OCI-LY7 (cell line): ENCODE results near the gene UBL4A. TPM values are rescaled to one million over a fixed set of nuclear protein-coding genes. Genes with fewer than 3 reads are reported as not detected.

ENCODE experiments used
- BruUV-seq: library from RNA; stranded (reverse); fragments of 400-500 nt; replicated peaks from 2 replicates; lab custom pipeline; 2021; lab: Mats Ljungman, UMichigan
- CTCF ChIA-PET: fragments of 300-600 bp; sonication (Branson Sonifier 250); formaldehyde crosslinking; loops from one replicate; lab custom pipeline; 2022; ENCODE audit warnings: antibody characterized with exemption; ENCODE audit not compliant: unreplicated experiment; lab: Charles Lee
- POLR2A ChIA-PET: fragments of 300-600 bp; sonication (Branson Sonifier 250); formaldehyde crosslinking; loops from one replicate; lab custom pipeline; 2022; ENCODE audit warnings: antibody characterized with exemption; lab: Charles Lee
- DNase-seq: peaks from one replicate; pipeline ENCODE4 v3.0.0-alpha.2; 2015; ENCODE audit warnings: low spot score
- H2AFZ ChIP-seq: fragments of 200-600 bp; sonication (generic), shearing (Covaris generic); 2 replicates; pipeline ENCODE4 v1.6.1; 2014; ENCODE audit warnings: mild to moderate bottlenecking, antibody characterized with exemption, low read length, moderate library complexity
- H3K27ac ChIP-seq: fragments of 200-600 bp; sonication (generic); 2 replicates; pipeline ENCODE4 v1.5.1; 2014; ENCODE audit warnings: mixed run types, low read depth, mild to moderate bottlenecking, moderate library complexity, low read length, inconsistent platforms; ENCODE audit not compliant: poor library complexity, severe bottlenecking
- H3K36me3 ChIP-seq: fragments of 200-600 bp; sonication (generic); 2 replicates; pipeline ENCODE4 v1.6.1; 2014; ENCODE audit warnings: mild to moderate bottlenecking, antibody characterized with exemption, low read length, moderate library complexity, mixed read lengths; ENCODE audit not compliant: insufficient read depth
- H3K4me1 ChIP-seq: fragments of 200-600 bp; sonication (generic); 2 replicates; pipeline ENCODE4 v1.5.1; 2014; ENCODE audit warnings: mild to moderate bottlenecking, low read length; ENCODE audit not compliant: insufficient read depth, poor library complexity, severe bottlenecking
- H3K4me2 ChIP-seq: fragments of 200-600 bp; sonication (generic); 2 replicates; pipeline ENCODE4 v1.6.1; 2014; ENCODE audit warnings: mild to moderate bottlenecking, low read length
- H3K4me3 ChIP-seq: fragments of 200-600 bp; sonication (generic); 2 replicates; pipeline ENCODE4 v1.5.1; 2014; ENCODE audit warnings: mild to moderate bottlenecking, low read depth, low read length; ENCODE audit not compliant: poor library complexity, severe bottlenecking
- H3K79me2 ChIP-seq: fragments of 200-600 bp; sonication (generic); 2 replicates; pipeline ENCODE4 v1.6.1; 2016; ENCODE audit warnings: low read depth, mild to moderate bottlenecking, low read length, moderate library complexity, mixed read lengths; ENCODE audit not compliant: insufficient read depth
- H3K9me2 ChIP-seq: fragments of 200-600 bp; sonication (generic); 2 replicates; pipeline ENCODE4 v1.6.1; 2016; ENCODE audit warnings: mild to moderate bottlenecking, low read length, mixed read lengths; ENCODE audit not compliant: insufficient read depth
- H3K9me3 ChIP-seq: fragments of 200-600 bp; sonication (generic); 2 replicates; pipeline ENCODE4 v1.6.1; 2014; ENCODE audit warnings: mild to moderate bottlenecking, mixed run types, low read length, mixed read lengths
- H4K20me1 ChIP-seq: fragments of 200-600 bp; sonication (generic); 2 replicates; pipeline ENCODE4 v1.6.1; 2014; ENCODE audit warnings: mild to moderate bottlenecking, antibody characterized with exemption, low read length, moderate library complexity, mixed read lengths; ENCODE audit not compliant: insufficient read depth
- EZH2phosphoT487 ChIP-seq: fragments of 200-600 bp; sonication (generic); IDR thresholded peaks from 2 replicates; pipeline ENCODE4 v1.6.1; 2018; ENCODE audit warnings: low read depth, borderline replicate concordance, mild to moderate bottlenecking, mixed run types, antibody characterized with exemption, low read length, moderate library complexity, mixed read lengths
- intact Hi-C: fragments of 100-400 bp; cut with micrococcal nuclease; formaldehyde crosslinking; loops from one replicate; pipeline ENCODE4 v1.10.0; 2022; ENCODE audit not compliant: unreplicated experiment
- total RNA-seq, 2 experiments: library from RNA; depleted of rRNA in 1 of 2; stranded (reverse); fragments of >200 nt in 1 of 2; shearing (Covaris generic) in 1 of 2; gene quantifications; 2 replicates each; pipeline ENCODE4 v1.2.3, GENCODE V29; 2014 to 2022
- TF ChIP-seq, protein P1 (sequence below): fragments of 200-600 bp; sonication (generic); conservative IDR thresholded peaks from 2 replicates; pipeline ENCODE4 v1.5.1; 2014; ENCODE audit warnings: mild to moderate bottlenecking, antibody characterized with exemption, low read length, moderate library complexity, mixed read lengths

The UBL4A gene
- total RNA-seq, 2 experiments from 2014 or later, result 49.7 to 89.9 TPM

- intact Hi-C loops, result no loop called here
- H3K4me3 ChIP-seq, result no peak overlapping the region
- H3K4me1 ChIP-seq, result peaks cover 9% of the 10 kb centered on the region
- POLR2A ChIA-PET, result no interaction called here
- no peaks in the 10 kb centered on the region for H3K9me3 ChIP-seq
- TF ChIP-seq, protein P1, sequence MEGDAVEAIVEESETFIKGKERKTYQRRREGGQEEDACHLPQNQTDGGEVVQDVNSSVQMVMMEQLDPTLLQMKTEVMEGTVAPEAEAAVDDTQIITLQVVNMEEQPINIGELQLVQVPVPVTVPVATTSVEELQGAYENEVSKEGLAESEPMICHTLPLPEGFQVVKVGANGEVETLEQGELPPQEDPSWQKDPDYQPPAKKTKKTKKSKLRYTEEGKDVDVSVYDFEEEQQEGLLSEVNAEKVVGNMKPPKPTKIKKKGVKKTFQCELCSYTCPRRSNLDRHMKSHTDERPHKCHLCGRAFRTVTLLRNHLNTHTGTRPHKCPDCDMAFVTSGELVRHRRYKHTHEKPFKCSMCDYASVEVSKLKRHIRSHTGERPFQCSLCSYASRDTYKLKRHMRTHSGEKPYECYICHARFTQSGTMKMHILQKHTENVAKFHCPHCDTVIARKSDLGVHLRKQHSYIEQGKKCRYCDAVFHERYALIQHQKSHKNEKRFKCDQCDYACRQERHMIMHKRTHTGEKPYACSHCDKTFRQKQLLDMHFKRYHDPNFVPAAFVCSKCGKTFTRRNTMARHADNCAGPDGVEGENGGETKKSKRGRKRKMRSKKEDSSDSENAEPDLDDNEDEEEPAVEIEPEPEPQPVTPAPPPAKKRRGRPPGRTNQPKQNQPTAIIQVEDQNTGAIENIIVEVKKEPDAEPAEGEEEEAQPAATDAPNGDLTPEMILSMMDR, result no peak
- TF ChIP-seq EZH2phosphoT487, result no peak
- CTCF ChIA-PET, result no interaction called here
- no peak overlapping the region for H3K4me2 ChIP-seq
- no peak for DNase-seq
- no peak overlapping the region for H3K27ac ChIP-seq
- H4K20me1 ChIP-seq, result no peaks in the 10 kb centered on the region
- no TSS peak for BruUV-seq
- H2AFZ ChIP-seq, result no peak overlapping the region
- H3K36me3 ChIP-seq, result no peaks in the 10 kb centered on the region
- no peaks in the 10 kb centered on the region for H3K79me2 ChIP-seq
- H3K9me2 ChIP-seq, result no peaks in the 10 kb centered on the region
Measured at GRCh38 chrX:154462396-154462795, 24.0 kb downstream of the UBL4A start.

- CTCF ChIA-PET, result no interaction called here
- TF ChIP-seq, protein P1, result no peak
- no peak for TF ChIP-seq EZH2phosphoT487
- H3K9me2 ChIP-seq, result no peaks in the 10 kb centered on the region
- no peaks in the 10 kb centered on the region for H3K9me3 ChIP-seq
- no peak for DNase-seq
- no peaks in the 10 kb centered on the region for H3K36me3 ChIP-seq
- H3K4me3 ChIP-seq, result no peak overlapping the region
- POLR2A ChIA-PET, result no interaction called here
- no peak overlapping the region for H3K27ac ChIP-seq
- intact Hi-C loops, result no loop called here
- no peak overlapping the region for H2AFZ ChIP-seq
- no TSS peak for BruUV-seq
- no peak overlapping the region for H3K4me2 ChIP-seq
- H3K79me2 ChIP-seq, result no peaks in the 10 kb centered on the region
- peaks cover 9% of the 10 kb centered on the region for H3K4me1 ChIP-seq
- H4K20me1 ChIP-seq, result no peaks in the 10 kb centered on the region
Measured at GRCh38 chrX:154460326-154460725, 26.1 kb downstream of the UBL4A start.

DNA sequence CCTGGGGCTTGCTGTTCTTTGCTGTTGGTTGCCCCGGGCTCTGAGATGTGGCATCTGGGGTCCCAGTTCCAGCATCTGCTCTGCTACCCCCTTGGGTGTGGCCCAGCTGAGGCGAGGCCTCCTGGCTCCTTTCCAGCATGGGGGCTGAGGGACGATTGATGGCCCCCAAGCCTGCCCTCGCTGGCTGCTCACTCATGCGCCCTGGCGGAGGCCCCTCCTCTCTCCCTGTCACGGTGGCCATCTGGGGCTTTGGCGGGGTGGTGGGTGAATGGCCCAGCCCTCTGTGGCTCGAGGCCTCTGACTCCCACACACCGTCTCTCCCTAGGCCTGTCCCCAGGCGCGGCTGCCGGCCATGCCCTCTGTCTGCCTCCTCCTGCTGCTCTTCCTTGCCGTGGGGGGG, 26.6 kb downstream of the UBL4A start:
- Histone ChIP-seq H3K4me3 (no peak overlapping the region), H3K9me2 (no peaks in the 10 kb centered on the region), H4K20me1 (no peaks in the 10 kb centered on the region), H2AFZ (no peak overlapping the region), H3K27ac (no peak overlapping the region), H3K79me2 (no peaks in the 10 kb centered on the region), H3K9me3 (no peaks in the 10 kb centered on the region), H3K4me1 (peaks cover 9% of the 10 kb centered on the region), H3K4me2 (no peak overlapping the region), H3K36me3 (no peaks in the 10 kb centered on the region)
- CTCF ChIA-PET, result interaction anchor here (1.0 kb wide), 1 partner anchor 18 kb away, joined by 3 read pairs; no protein-coding TSS in a partner anchor
- no peak for TF ChIP-seq EZH2phosphoT487
- TF ChIP-seq, protein P1, result no peak
- POLR2A ChIA-PET, result no interaction called here
- BruUV-seq, result no TSS peak
- intact Hi-C loops, result no loop called here
- no peak for DNase-seq
